Hematopoietic multipotent progenitor cell treated with erythropoietin and hydrocortisone succinate and interleukin-3 and kit ligand, for 8 days (in vitro differentiated cells): ENCODE results near the gene MEGF10.

Experiments
- DNase-seq: peaks from one replicate; pipeline ENCODE4 v3.0.0-alpha.2; 2015

MEGF10 gene

GRCh38 chr5:127331890-127332649, 41.5 kb downstream of the MEGF10 start:
- DNase-seq: no peak

- no peak for DNase-seq
Observed at GRCh38 chr5:127333483-127333882, 42.9 kb downstream of the MEGF10 start.

GRCh38 chr5:127335381-127335780, 44.8 kb downstream of the MEGF10 start:
- no peak for DNase-seq

GRCh38 chr5:127337876-127338275, 47.3 kb downstream of the MEGF10 start:
- no peak for DNase-seq

- no peak for DNase-seq
Observed at GRCh38 chr5:127338501-127338900, 47.9 kb downstream of the MEGF10 start.

- no peak for DNase-seq
Observed at GRCh38 chr5:127340606-127341005, 50.0 kb downstream of the MEGF10 start.

GRCh38 chr5:127342364-127342763, 51.8 kb downstream of the MEGF10 start:
- DNase-seq: no peak

- DNase-seq: no peak
Observed at GRCh38 chr5:127343313-127343712, 52.7 kb downstream of the MEGF10 start.

GRCh38 chr5:127343866-127344265, 53.3 kb downstream of the MEGF10 start:
- DNase-seq: no peak

- DNase-seq: no peak
Observed at GRCh38 chr5:127344931-127345330, 54.3 kb downstream of the MEGF10 start.

- no peak for DNase-seq
Observed at GRCh38 chr5:127351418-127351817, 60.8 kb downstream of the MEGF10 start.

- DNase-seq: no peak
Observed at GRCh38 chr5:127352068-127352467, 61.5 kb downstream of the MEGF10 start.

- DNase-seq: no peak
Observed at GRCh38 chr5:127353327-127353726, 62.7 kb downstream of the MEGF10 start.

- peak; percentile 27 for DNase-seq
Observed at GRCh38 chr5:127353796-127354195, 63.2 kb downstream of the MEGF10 start.

- no peak for DNase-seq
Observed at GRCh38 chr5:127355337-127355736, 64.7 kb downstream of the MEGF10 start.

- DNase-seq: no peak
Observed at GRCh38 chr5:127358284-127358683, 67.7 kb downstream of the MEGF10 start.

GRCh38 chr5:127358740-127359139, 68.1 kb downstream of the MEGF10 start:
- no peak for DNase-seq

GRCh38 chr5:127359502-127359901, 68.9 kb downstream of the MEGF10 start:
- DNase-seq: no peak

- no peak for DNase-seq
Observed at GRCh38 chr5:127363403-127363802, 72.8 kb downstream of the MEGF10 start.

- no peak for DNase-seq
Observed at GRCh38 chr5:127367029-127367428, 76.4 kb downstream of the MEGF10 start.

- no peak for DNase-seq
Observed at GRCh38 chr5:127367946-127368465, 77.4 kb downstream of the MEGF10 start.

- no peak for DNase-seq
Observed at GRCh38 chr5:127369796-127370195, 79.2 kb downstream of the MEGF10 start.

GRCh38 chr5:127370631-127371030, 80.0 kb downstream of the MEGF10 start:
- no peak for DNase-seq

- DNase-seq: peak; percentile 17
Observed at GRCh38 chr5:127373858-127374491, 83.4 kb downstream of the MEGF10 start.
